Small intestine (tissue), 7 donors: ENCODE data around the gene KCNH2. TPM values are rescaled to one million over a fixed set of nuclear protein-coding genes. Genes with fewer than 3 reads are reported as not detected.
"Not testable (repeated sequence)": the region's sequence is repeated elsewhere in the genome, so short reads cannot be mapped to it uniquely, and the experiment has no call there.

Source experiments
- DNase-seq, 2 donors: peaks; one replicate each; pipeline versions ENCODE4 v3.0.0 to v3.0.0-alpha.2; 2013
- FAIRE-seq: peaks from 2 replicates; lab custom pipeline; 2012; peaks lifted over from hg19 to GRCh38; lab: Jason Lieb, UNC
- H3K27ac ChIP-seq, 3 donors: one replicate each; pipeline ENCODE4 v1.5.1; 2013; ENCODE audit warnings: low read length in 2 of 3, mild to moderate bottlenecking in 2 of 3, control low read depth in 1 of 3, inconsistent platforms in 1 of 3, low read depth in 1 of 3, moderate library complexity in 1 of 3
- H3K27me3 ChIP-seq, 3 donors: one replicate each; pipeline ENCODE4 v1.6.1; 2013; ENCODE audit warnings: low read length in 3 of 3, inconsistent platforms in 1 of 3; ENCODE audit not compliant: control insufficient read depth in 3 of 3, insufficient read depth in 3 of 3
- H3K36me3 ChIP-seq, 3 donors: one replicate each; pipeline ENCODE4 v1.6.1; 2013; ENCODE audit warnings: low read length in 3 of 3, inconsistent platforms in 1 of 3, low read depth in 1 of 3, mild to moderate bottlenecking in 1 of 3, moderate library complexity in 1 of 3; ENCODE audit not compliant: control insufficient read depth in 3 of 3, insufficient read depth in 2 of 3
- H3K4me1 ChIP-seq, 3 donors: one replicate each; pipeline ENCODE4 v1.6.1; 2013; ENCODE audit warnings: low read length in 2 of 3, inconsistent platforms in 1 of 3, low read depth in 1 of 3, mild to moderate bottlenecking in 1 of 3, moderate library complexity in 1 of 3; ENCODE audit not compliant: control insufficient read depth in 3 of 3, insufficient read depth in 2 of 3
- H3K4me3 ChIP-seq, 3 donors: one replicate each; pipeline ENCODE4 v1.5.1; 2013; ENCODE audit warnings: low read length in 3 of 3, control low read depth in 1 of 3, inconsistent platforms in 1 of 3, low read depth in 1 of 3, mild to moderate bottlenecking in 1 of 3, moderate library complexity in 1 of 3
- H3K9me3 ChIP-seq, 2 donors: one replicate each; pipeline ENCODE4 v1.6.1; 2013; ENCODE audit warnings: low read depth in 1 of 2, low read length in 1 of 2; ENCODE audit not compliant: control insufficient read depth in 2 of 2, insufficient read depth in 1 of 2
- WGBS, 3 donors: extraction: QIAGEN DNeasy Blood & Tissue Kit; methylation state at CpG; one replicate each; pipeline ENCODE4 v1.1.7; 2013; 5-methylcytosine and 5-hydroxymethylcytosine counted together
- polyA plus RNA-seq, 4 donors: library from polyadenylated mRNA; stranded (reverse) in 3 of 4; unstranded in 1 of 4; fragments of 200-250 nt in 3 of 4; fragments of 120-200 nt in 1 of 4; gene quantifications; one replicate each; pipeline versions ENCODE4 v1.2.1 to v1.2.3, GENCODE V29; 2013
- donor health status: healthy with polysubstance abuse.
- donor health status: control.
- donor health status: control.
- donor health status: Bipolar disorder and iron deficiency.
- donor health status: healthy.

KCNH2 gene
- polyA plus RNA-seq, 4 donors: 2.4 to 5.7 (median 3.7) TPM; not detected in 1

- 77 to 86% (median 78%) methylated on average over 11 of the region's 11 CpGs for WGBS, 3 donors
- H3K4me1 ChIP-seq: no peaks in the 10 kb centered on the region
- H3K27me3 ChIP-seq: peaks cover 0 to 18% (median 2%) of the 10 kb centered on the region in 3 donors
- no peak for FAIRE-seq
- H3K36me3 ChIP-seq: no peaks in the 10 kb centered on the region
- H3K9me3 ChIP-seq: no peaks in the 10 kb centered on the region
- H3K27ac ChIP-seq: no peak overlapping the region
- DNase-seq: no peak
- no peak overlapping the region for H3K4me3 ChIP-seq
These were observed 66.4 kb downstream of the KCNH2 start for GRCh38 chr7:150911590-150912267.

GRCh38 chr7:150910996-150911422, 67.1 kb downstream of the KCNH2 start:
- Histone ChIP-seq H3K27ac (no peak overlapping the region), H3K27me3 (peaks cover 0 to 16% (median 2%) of the 10 kb centered on the region in 3 donors), H3K4me1 (no peaks in the 10 kb centered on the region), H3K36me3 (no peaks in the 10 kb centered on the region), H3K4me3 (no peak overlapping the region), H3K9me3 (no peaks in the 10 kb centered on the region)
- 55 to 63% (median 58%) methylated on average over 12 of the region's 12 CpGs for WGBS, 3 donors
- FAIRE-seq (no peak), DNase-seq (no peak)

GRCh38 chr7:150910305-150910995, 67.7 kb downstream of the KCNH2 start:
- H3K27me3 ChIP-seq: peaks cover 0 to 14% (median 2%) of the 10 kb centered on the region in 3 donors
- H3K4me3 ChIP-seq, H3K9me3 ChIP-seq, DNase-seq, H3K36me3 ChIP-seq, H3K27ac ChIP-seq, FAIRE-seq, H3K4me1 ChIP-seq: not testable (repeated sequence)
- WGBS, 3 donors: 68 to 73% (median 69%) methylated on average over 7 to 8 of the region's 8 CpGs

GRCh38 chr7:150909200-150909995, 68.7 kb downstream of the KCNH2 start:
- no peak overlapping the region for H3K27ac ChIP-seq
- H3K9me3 ChIP-seq: no peaks in the 10 kb centered on the region
- no peaks in the 10 kb centered on the region for H3K36me3 ChIP-seq
- no peaks in the 10 kb centered on the region for H3K4me1 ChIP-seq
- peak; percentile 15 for FAIRE-seq
- peak in 1 of 2 donors; percentile 16 for DNase-seq
- no peak overlapping the region for H3K4me3 ChIP-seq
- peaks cover 0 to 12% (median 2%) of the 10 kb centered on the region in 3 donors for H3K27me3 ChIP-seq
- WGBS, 3 donors: 67 to 83% (median 71%) methylated on average over 6 to 8 of the region's 8 CpGs

- Histone ChIP-seq H3K4me1 (no peaks in the 10 kb centered on the region), H3K27me3 (peaks cover 0 to 8% (median 1%) of the 10 kb centered on the region in 3 donors), H3K27ac (no peak overlapping the region), H3K9me3 (no peaks in the 10 kb centered on the region), H3K4me3 (no peak overlapping the region), H3K36me3 (no peaks in the 10 kb centered on the region)
- WGBS, 3 donors: 77 to 86% (median 80%) methylated on average over 2 of the region's 2 CpGs
- DNase-seq (no peak), FAIRE-seq (no peak)
These were observed 69.9 kb downstream of the KCNH2 start for GRCh38 chr7:150908173-150908572.

GRCh38 chr7:150904011-150904909, 73.9 kb downstream of the KCNH2 start:
- WGBS, 3 donors: 41 to 56% (median 48%) methylated on average over 6 of the region's 6 CpGs
- DNase-seq (no peak), FAIRE-seq (no peak)
- Histone ChIP-seq H3K9me3 (no peaks in the 10 kb centered on the region), H3K4me1 (peaks cover 0 to 30% (median 3%) of the 10 kb centered on the region in 3 donors), H3K4me3 (no peak overlapping the region), H3K27me3 (no peaks in the 10 kb centered on the region), H3K36me3 (no peaks in the 10 kb centered on the region), H3K27ac (no peak overlapping the region)

- WGBS, 3 donors: 13 to 37% (median 22%) methylated on average over 12 of the region's 12 CpGs
- peak in 1 of 2 donors; percentile 47 for DNase-seq
- Histone ChIP-seq H3K27ac (no peak overlapping the region), H3K4me3 (no peak overlapping the region), H3K27me3 (no peaks in the 10 kb centered on the region), H3K4me1 (peaks cover 0 to 33% (median 3%) of the 10 kb centered on the region in 3 donors), H3K36me3 (no peaks in the 10 kb centered on the region), H3K9me3 (no peaks in the 10 kb centered on the region)
- FAIRE-seq: no peak
These were observed 74.5 kb downstream of the KCNH2 start for GRCh38 chr7:150903606-150904005.
